Effector memory CD4-positive, alpha-beta T cell (primary cell): ENCODE results near the gene SACS.
A peak's percentile ranks its signal among the peaks of the same experiment; 100 is the strongest.

Experiments used
- DNase-seq, 3 donors: peaks; one replicate each; pipeline ENCODE4 v3.0.0-alpha.2; 2020
- H3K27ac ChIP-seq: 2 replicates; pipeline ENCODE4 v1.7.0; 2013; ENCODE audit warnings: mild to moderate bottlenecking, low read length, moderate library complexity; ENCODE audit not compliant: insufficient read depth, poor library complexity, severe bottlenecking
- H3K27me3 ChIP-seq: replicated peaks from 2 replicates; pipeline ENCODE4 v1.7.0; 2013; ENCODE audit warnings: mild to moderate bottlenecking, low read length; ENCODE audit not compliant: insufficient read depth, control insufficient read depth, poor library complexity, severe bottlenecking
- H3K36me3 ChIP-seq: 2 replicates; pipeline ENCODE4 v1.7.0; 2013; ENCODE audit warnings: mild to moderate bottlenecking, low read length, moderate library complexity; ENCODE audit not compliant: control insufficient read depth, insufficient read depth
- H3K4me1 ChIP-seq: 2 replicates; pipeline ENCODE4 v1.7.0; 2013; ENCODE audit warnings: low read length, mild to moderate bottlenecking; ENCODE audit not compliant: control insufficient read depth, insufficient read depth, poor library complexity, severe bottlenecking
- H3K4me3 ChIP-seq: 2 replicates; pipeline ENCODE4 v1.7.0; 2013; ENCODE audit warnings: low read length, low read depth, mild to moderate bottlenecking; ENCODE audit not compliant: insufficient read depth, poor library complexity, severe bottlenecking
- H3K9me3 ChIP-seq: 2 replicates; pipeline ENCODE4 v1.7.0; 2013; ENCODE audit warnings: mild to moderate bottlenecking, low read length, moderate library complexity; ENCODE audit not compliant: control insufficient read depth

The SACS gene

DNA sequence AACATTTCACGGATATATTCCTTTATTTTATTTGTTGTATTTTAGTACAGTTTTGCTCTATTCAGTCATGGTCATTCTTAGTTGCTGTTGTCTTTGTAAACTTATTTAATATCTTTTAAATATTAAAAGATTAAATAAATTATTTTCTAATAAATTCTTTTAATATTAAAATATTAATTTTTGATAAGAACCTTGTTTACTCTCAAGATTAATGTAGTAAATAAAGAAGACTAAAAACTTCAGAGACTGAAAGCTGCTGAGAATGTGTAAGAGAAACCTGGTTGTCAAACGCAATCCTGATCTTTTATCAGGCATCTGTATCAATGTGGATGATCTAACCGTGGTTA is 34.4 kb upstream of the SACS start:
- H3K27ac ChIP-seq = no peak overlapping the region
- H3K27me3 ChIP-seq = no peaks in the 10 kb centered on the region
- no peaks in the 10 kb centered on the region for H3K36me3 ChIP-seq
- H3K4me3 ChIP-seq = no peak overlapping the region
- DNase-seq = no peak
- H3K4me1 ChIP-seq = no peaks in the 10 kb centered on the region
- H3K9me3 ChIP-seq = no peaks in the 10 kb centered on the region

- DNase-seq = no peak
- Histone ChIP-seq H3K27me3 (no peaks in the 10 kb centered on the region), H3K27ac (no peak overlapping the region), H3K4me3 (no peak overlapping the region), H3K4me1 (no peaks in the 10 kb centered on the region), H3K36me3 (no peaks in the 10 kb centered on the region), H3K9me3 (no peaks in the 10 kb centered on the region)
These were observed 33.8 kb upstream of the SACS start for GRCh38 chr13:23467048-23467931.

DNA sequence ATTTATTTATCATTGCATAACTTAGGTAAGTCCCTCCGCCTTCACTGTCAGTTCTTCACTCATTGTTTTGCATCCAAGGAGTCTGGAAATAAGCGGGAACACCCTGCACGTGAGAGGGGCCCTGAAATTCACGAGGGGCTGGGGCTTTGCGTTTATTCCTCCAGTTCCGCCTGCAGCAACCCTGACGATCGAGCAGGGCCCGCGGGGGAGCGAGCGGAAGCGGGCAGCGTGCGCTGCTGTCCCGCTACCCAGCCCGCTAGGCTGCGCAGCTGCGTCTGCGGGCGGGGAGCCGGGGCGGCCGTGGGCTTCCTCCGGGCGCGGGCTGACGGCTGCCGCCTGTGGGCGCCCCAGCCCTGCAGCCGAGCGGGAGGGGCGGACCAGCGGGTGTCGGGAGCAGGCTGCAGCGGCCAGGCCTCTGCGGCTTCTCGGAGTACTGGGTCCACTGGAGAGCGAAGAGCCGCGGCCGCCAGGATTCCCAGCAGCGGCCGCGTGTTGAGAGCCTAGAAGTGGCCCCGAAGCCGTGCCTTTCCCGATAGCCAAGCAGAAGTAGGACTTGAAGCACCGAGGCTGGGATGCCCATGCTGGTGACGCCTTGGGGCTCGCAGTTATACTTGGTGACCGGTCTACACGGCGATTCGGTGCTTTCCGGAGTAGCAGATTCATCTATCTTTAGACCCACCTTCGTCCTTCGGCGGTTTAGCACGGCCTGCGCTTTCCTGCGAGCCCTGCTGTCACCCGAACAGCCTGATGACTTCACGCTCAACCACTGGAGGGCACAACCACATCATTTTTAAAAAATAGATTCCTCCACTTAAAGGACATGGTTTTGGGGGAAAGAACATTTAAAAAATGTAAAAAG is 32.9 kb upstream of the SACS start:
- Histone ChIP-seq H3K9me3 (no peaks in the 10 kb centered on the region), H3K4me3 (peak overlapping the region; percentile 46), H3K4me1 (no peaks in the 10 kb centered on the region), H3K27ac (no peak overlapping the region), H3K36me3 (no peaks in the 10 kb centered on the region), H3K27me3 (no peaks in the 10 kb centered on the region)
- peak; percentile 4 to 34 (median 17) for DNase-seq

- Histone ChIP-seq H3K27me3 (no peaks in the 10 kb centered on the region), H3K9me3 (no peaks in the 10 kb centered on the region), H3K4me1 (no peaks in the 10 kb centered on the region), H3K27ac (no peak overlapping the region), H3K36me3 (no peaks in the 10 kb centered on the region), H3K4me3 (no peak overlapping the region)
- DNase-seq = no peak
These were observed 30.2 kb upstream of the SACS start for GRCh38 chr13:23463661-23464060.

DNA sequence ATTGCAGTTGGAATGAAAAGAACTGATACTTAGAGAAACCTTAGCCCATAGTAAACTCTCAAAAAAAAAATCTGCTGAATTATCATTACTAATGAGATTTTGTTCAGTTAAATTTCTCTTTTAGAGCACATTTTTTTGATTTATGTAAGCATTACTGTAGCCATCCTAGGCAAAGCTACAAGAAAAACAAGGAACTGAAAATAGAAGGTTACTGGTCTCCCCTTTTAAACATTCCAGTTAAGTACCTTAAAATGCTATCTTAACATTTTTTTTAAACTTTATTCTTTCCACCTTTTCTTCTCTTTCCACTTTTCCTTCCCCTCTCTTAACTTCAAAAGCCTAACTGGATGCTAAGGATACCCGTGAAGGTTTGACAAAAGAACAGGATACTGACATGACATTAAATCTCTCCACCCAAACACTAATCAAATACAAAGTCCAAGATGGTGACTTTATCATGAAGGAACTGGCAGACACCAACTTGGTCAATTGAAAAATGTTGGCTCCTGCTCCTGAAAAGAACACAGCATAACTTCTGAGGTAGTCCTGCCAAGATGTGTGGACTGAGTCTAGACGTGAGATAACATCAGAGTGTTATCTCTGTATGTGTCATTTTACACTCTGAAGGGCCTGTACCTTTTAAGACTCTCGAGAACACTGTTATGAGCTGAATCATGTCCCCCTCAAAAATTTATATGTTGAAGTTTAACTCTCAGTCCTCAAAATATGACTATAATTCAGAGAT is 29.5 kb upstream of the SACS start:
- Histone ChIP-seq H3K36me3 (no peaks in the 10 kb centered on the region), H3K4me3 (no peak overlapping the region), H3K9me3 (no peaks in the 10 kb centered on the region), H3K27ac (no peak overlapping the region), H3K27me3 (no peaks in the 10 kb centered on the region), H3K4me1 (no peaks in the 10 kb centered on the region)
- no peak for DNase-seq

- no peaks in the 10 kb centered on the region for H3K9me3 ChIP-seq
- no peak overlapping the region for H3K27ac ChIP-seq
- no peaks in the 10 kb centered on the region for H3K27me3 ChIP-seq
- no peak for DNase-seq
- no peaks in the 10 kb centered on the region for H3K4me1 ChIP-seq
- no peak overlapping the region for H3K4me3 ChIP-seq
- H3K36me3 ChIP-seq = no peaks in the 10 kb centered on the region
These were observed 28.0 kb upstream of the SACS start for GRCh38 chr13:23461544-23461943.

- no peak overlapping the region for H3K27ac ChIP-seq
- H3K27me3 ChIP-seq = no peaks in the 10 kb centered on the region
- H3K4me1 ChIP-seq = no peaks in the 10 kb centered on the region
- no peak for DNase-seq
- H3K9me3 ChIP-seq = no peaks in the 10 kb centered on the region
- no peak overlapping the region for H3K4me3 ChIP-seq
- no peaks in the 10 kb centered on the region for H3K36me3 ChIP-seq
These were observed 27.4 kb upstream of the SACS start for GRCh38 chr13:23460921-23461320.

GRCh38 chr13:23460309-23460708 is 26.8 kb upstream of the SACS start:
- H3K9me3 ChIP-seq = no peaks in the 10 kb centered on the region
- no peak overlapping the region for H3K4me3 ChIP-seq
- no peaks in the 10 kb centered on the region for H3K4me1 ChIP-seq
- DNase-seq = no peak
- H3K27ac ChIP-seq = no peak overlapping the region
- no peaks in the 10 kb centered on the region for H3K27me3 ChIP-seq
- H3K36me3 ChIP-seq = no peaks in the 10 kb centered on the region

- Histone ChIP-seq H3K4me1 (no peaks in the 10 kb centered on the region), H3K27ac (no peak overlapping the region), H3K27me3 (no peaks in the 10 kb centered on the region), H3K9me3 (no peaks in the 10 kb centered on the region), H3K36me3 (no peaks in the 10 kb centered on the region), H3K4me3 (no peak overlapping the region)
- no peak for DNase-seq
These were observed 25.5 kb upstream of the SACS start for GRCh38 chr13:23458989-23459388.
